CD4-positive, alpha-beta T cell treated with Interleukin-1 beta for 1 hour (primary cell): Measurements from ENCODE around the gene THEM4.

Experiments used
- DNase-seq, 2 donors: peaks; one replicate each; pipeline ENCODE4 v3.0.0-alpha.2; 2020 to 2022

Gene THEM4

DNA sequence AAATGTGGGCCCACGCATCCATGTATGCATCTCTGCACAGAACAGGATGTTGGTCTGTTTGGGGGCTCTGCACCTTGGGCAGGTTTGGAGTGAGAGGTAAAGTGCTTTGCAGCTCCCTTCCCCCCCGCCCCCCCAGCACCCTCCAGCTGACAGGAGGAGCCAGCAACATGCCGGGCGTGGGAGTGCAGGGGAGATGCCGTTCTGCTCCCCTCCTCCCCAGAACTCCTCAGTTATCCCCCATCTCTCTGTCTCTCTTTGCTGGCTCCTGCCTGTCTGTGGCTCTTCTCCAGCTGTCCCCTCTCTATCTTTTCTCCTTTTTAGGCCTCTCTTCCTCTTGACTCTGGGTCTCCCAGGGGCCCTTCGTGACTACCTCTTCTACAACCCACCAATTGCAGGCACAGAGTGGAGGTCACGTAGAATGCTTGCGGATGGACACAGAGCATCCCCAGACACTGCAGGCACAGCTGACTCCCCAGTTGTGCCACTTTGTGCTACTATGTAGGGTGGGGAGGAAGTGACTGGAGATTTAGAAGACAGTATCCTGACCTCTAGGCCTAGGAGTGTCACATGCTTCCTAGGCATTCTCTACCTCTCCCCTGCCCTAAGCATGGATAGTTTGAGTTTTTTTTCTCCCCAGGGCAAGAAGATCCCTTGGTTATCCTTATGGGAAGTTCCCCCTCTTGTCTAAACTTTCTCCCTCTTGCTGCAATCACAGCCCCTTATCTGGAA is 76.0 kb downstream of the THEM4 start:
- no peak for DNase-seq

DNA sequence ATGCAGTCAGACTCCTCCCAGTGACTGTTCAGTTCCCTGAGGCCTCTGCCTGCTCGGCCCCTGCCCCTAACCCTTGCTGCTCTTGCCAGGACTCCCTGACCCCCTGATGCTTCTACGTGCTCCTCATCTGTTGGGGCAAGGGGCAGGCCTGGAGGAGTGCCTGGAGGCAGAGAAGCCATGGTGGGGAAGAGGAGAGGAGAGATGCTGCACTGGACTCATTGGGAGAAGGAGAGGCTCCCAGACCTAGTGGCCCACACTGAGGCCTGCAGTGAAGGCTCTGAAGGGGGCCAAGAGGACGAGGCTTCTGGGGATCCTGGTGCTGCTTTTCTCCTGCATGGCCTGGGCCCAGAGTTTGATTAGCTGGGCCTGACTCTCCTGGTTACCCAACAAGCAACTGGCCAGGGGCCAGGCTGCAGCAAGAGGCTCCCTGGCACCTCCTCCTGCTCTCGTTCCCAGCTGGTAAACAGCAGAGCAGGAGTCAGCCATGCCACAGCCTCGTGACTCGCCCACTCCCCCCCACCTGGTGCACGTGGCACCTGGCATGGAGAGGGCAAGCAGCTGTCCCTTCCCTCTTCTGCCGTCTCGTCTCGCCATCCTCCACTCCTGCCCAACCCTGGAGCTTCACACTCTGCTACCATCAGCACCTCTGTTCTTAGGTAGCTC is 76.9 kb downstream of the THEM4 start:
- DNase-seq = no peak

DNA sequence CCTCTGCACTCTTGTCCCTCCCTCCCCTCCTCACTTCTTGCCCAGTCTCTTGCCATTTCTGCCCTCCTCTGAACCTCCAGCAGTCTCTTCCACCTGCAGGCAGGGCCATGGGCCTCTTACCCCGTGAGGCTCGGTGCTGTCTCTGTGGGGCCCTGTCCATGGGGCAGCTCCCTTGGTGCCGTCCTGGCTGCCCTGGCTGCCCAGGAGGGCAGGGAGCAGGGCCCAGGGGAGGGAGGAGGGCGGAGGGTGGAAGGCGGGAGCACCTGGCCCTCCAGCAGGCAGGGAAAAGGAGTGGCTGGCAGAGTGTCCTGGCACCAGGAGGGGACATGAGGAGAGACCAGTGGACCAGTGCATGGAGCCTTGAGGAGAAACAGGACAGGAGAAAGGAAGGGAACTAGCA is 77.7 kb downstream of the THEM4 start, which contains the start of gene RORC:
Gene RORC (minus strand): TSS at position 198 of the 400 bp plus-strand sequence. CDS start 38 bp downstream, at position 160.
- no peak for DNase-seq

DNA sequence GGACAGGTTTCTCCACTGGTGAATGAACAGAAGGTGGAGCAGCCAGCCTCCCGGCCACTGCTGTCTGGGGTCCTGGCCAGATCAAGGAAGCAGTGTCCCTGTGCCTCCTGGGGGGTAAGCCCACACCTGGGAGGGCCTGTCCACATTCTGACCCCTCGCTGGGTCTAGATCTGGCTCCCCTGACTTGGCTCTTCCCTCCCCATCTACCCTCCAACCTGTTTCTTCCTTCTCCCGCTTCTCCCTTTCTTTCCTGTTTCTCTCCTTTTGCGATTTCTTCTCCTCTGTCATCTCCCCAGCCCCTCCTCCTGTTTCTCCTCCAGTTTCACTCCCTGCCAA is 78.1 kb downstream of the THEM4 start:
- no peak for DNase-seq

- no peak for DNase-seq
These were observed 79.3 kb downstream of the THEM4 start for GRCh38 chr1:151830055-151830454.

GRCh38 chr1:151829352-151830046 is 79.8 kb downstream of the THEM4 start:
- no peak for DNase-seq

GRCh38 chr1:151828921-151829320 is 80.4 kb downstream of the THEM4 start:
- DNase-seq = no peak

DNA sequence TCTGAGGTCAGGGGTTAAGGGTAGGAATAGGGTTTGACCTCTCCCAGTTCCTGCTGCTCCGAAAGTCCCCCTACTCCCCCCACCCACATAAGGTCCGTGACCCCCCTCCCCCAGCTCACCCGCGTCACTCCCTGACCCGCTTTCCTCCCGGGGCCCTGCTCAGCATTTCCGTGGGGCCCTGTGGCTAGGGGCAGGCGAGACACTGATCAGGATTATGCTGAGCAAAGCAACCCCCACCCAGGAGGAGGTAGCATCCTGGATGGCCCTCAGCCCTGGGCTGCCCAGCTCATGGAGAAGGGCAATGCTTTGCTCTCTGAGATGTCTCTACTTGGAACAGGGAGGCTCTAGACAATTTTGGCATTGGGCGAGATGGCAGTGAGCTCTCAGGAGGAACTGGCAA is 81.5 kb downstream of the THEM4 start:
- peak in 1 of 2 donors; percentile 34 for DNase-seq

DNA sequence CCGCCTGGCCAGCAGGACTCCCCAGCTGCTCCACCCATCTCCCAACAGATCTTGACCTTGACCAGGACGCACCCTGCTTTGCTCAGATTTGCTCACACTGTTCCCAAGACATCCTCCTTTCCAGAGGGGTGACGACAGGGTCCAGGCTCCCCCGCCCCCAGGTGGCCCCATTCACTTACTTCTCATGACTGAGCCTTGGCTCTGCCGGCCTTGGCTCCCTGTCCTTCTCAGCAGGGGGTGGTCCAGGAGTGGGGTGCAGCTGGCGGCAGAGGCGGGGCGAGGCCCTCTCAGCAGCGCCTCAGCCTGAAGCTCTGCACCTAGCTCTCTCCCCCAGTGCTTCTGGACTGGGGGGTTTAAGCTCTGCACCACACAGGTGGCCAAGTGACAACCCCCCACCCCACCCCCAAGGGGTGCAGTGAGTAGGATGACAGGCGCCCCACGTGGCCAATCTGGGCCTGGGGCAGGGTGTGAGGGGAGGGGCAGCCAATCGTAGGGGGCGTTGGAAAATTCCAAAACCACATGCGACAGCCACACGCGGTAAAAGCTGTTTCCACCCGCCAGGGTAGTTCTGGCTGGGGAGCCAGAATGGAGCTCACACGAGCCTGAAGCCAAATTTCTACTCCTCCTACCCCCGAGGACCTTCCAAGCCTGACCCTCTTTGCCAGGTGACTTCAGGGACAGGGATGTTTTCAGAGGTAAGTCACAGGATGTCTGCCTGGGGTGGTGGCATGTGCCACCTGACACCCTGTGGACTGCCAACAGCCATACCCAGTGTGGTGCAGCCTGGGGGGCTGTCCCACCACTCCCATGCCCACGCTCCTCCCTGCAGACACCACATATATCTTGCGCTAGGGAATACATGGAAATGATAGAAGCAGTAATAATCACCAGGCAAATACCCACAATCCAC is 83.3 kb downstream of the THEM4 start:
- DNase-seq = peak in 1 of 2 donors; percentile 44

DNA sequence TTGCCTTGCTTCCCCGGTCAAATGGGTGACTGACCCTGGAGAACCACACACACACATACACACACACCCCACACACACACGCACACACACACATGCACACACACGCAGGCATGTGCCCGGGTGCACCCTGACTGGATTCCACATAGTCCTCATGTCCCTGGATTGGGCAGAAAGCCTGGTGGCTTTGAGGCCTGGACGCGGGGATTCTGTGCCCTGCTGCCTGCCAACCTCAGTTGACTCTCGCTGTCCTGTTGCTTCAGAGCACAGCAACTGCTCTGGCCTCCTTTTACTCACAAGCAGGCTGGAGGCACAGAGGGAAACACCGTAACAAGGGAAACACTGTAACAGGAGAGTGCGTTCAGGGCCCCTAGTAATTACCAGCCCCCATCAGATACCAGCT is 84.1 kb downstream of the THEM4 start:
- no peak for DNase-seq
